Measurements from ENCODE around the gene DDAH1. TPM values are rescaled to one million over a fixed set of nuclear protein-coding genes. Genes with fewer than 3 reads are reported as not detected.

DDAH1 gene
- total RNA-seq, 2 experiments from 2014 or later: not detected

DNA sequence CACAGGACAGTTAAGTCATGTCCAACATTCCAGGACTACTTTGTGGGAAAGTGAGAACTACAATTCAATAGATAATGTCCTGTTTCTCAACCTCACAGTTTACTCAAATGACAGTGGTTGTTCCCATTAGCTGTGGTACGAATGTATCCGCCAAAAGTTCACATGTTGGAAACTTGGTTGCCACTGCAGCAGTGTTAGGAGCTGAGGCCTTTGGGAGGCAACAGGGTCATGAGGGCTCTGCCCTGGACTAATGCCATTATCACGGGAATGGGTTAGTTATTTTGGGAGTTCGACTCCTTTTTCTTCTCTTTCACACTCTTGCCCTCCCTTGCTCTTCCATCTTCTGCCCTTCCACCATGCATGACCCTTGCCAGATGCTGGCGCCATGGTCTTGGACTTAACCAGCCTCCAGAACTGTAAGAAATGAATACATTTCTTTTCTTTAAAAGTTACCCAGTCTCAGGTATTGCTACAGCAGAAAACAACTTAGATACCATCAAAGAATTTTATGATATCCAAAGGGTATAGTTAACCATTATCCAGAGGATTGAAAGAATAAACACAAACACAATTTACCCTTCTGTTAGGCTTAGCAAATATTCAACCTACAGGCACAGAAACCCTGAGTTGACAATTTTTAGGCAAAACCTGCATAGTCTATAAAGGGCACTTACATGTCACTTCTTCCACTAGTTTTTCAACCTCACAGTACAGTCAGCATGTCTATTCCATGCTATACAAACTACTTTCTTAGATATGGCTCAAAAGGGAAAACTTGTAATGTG, 196.0 kb downstream of the DDAH1 start:
- no peak overlapping the region for H3K4me3 Mint-ChIP-seq
- peaks cover 38% of the 10 kb centered on the region for H3K4me1 Mint-ChIP-seq (ENCODE audit: low read depth)
- H3K9me3 ChIP-seq (ENCODE audit: control insufficient read depth in 1 of 2, insufficient read depth in 1 of 2, low read length in 2 of 2): no peaks in the 10 kb centered on the region
- TF ChIP-seq, protein P1, sequence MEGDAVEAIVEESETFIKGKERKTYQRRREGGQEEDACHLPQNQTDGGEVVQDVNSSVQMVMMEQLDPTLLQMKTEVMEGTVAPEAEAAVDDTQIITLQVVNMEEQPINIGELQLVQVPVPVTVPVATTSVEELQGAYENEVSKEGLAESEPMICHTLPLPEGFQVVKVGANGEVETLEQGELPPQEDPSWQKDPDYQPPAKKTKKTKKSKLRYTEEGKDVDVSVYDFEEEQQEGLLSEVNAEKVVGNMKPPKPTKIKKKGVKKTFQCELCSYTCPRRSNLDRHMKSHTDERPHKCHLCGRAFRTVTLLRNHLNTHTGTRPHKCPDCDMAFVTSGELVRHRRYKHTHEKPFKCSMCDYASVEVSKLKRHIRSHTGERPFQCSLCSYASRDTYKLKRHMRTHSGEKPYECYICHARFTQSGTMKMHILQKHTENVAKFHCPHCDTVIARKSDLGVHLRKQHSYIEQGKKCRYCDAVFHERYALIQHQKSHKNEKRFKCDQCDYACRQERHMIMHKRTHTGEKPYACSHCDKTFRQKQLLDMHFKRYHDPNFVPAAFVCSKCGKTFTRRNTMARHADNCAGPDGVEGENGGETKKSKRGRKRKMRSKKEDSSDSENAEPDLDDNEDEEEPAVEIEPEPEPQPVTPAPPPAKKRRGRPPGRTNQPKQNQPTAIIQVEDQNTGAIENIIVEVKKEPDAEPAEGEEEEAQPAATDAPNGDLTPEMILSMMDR (IDR thresholded peaks at IDR 0.05): no peak
- DNase-seq: no peak
- no peaks in the 10 kb centered on the region for H3K27me3 ChIP-seq (ENCODE audit: control insufficient read depth in 1 of 2, insufficient read depth in 2 of 2, low read length in 2 of 2)
- H3K4me3 ChIP-seq (ENCODE audit: low read length): no peak overlapping the region
- peaks cover 3% of the 10 kb centered on the region for H3K4me1 ChIP-seq (ENCODE audit: insufficient read depth, low read length)
- H3K27ac Mint-ChIP-seq: no peak overlapping the region
- H3K36me3 Mint-ChIP-seq (ENCODE audit: low read depth): peaks cover 69% of the 10 kb centered on the region
- intact Hi-C loops (cut with DNase I, micrococcal nuclease): no loop called here
- no peak overlapping the region for H3K27ac ChIP-seq (ENCODE audit: low read depth in 1 of 2, low read length in 2 of 2)
- peaks cover 71% of the 10 kb centered on the region for H3K36me3 ChIP-seq (ENCODE audit: insufficient read depth, low read length)
- ChIA-PET CTCF (interaction anchor here (0.7 to 11.2 kb wide), 3 partner anchors 10 to 486 kb away, joined by 4 to 119 read pairs (median 16); partner anchors contain the start of gene C1orf52), POLR2A (interaction anchor here (1.1 to 2.1 kb wide), 2 partner anchors 7 to 9 kb away, joined by 6 read pairs; partner anchors contain the start of genes BCL10 and C1orf52)
- no peaks in the 10 kb centered on the region for H3K27me3 Mint-ChIP-seq
- no peak for ATAC-seq (ENCODE audit: poor library complexity)
- H3K9me3 Mint-ChIP-seq: no peaks in the 10 kb centered on the region

Other genes starting within 250 kb of the DDAH1 start
- 10 to 100 TPM; 62.4 to 66.6 TPM for gene C1orf52, start 205.5 kb downstream of the DDAH1 start, total RNA-seq
- gene BCL10, start 188.5 kb downstream of the DDAH1 start, total RNA-seq: 10 to 100 TPM; 50.0 to 52.0 TPM
- not detected for gene CCN1, start 115.6 kb upstream of the DDAH1 start, total RNA-seq
- gene ZNHIT6, start 243.3 kb upstream of the DDAH1 start, total RNA-seq: 10 to 100 TPM; 10.4 to 10.8 TPM